IPS-15b (cell line): ENCODE results near the gene SMIM24.
"Not testable (repeated sequence)": the region's sequence is repeated elsewhere in the genome, so short reads cannot be mapped to it uniquely, and the experiment has no call there.

Source experiments
- H3K27me3 ChIP-seq: one replicate; pipeline ENCODE4 v1.6.1; 2013; ENCODE audit warnings: low read length; ENCODE audit not compliant: control insufficient read depth, insufficient read depth
- H3K36me3 ChIP-seq: one replicate; pipeline ENCODE4 v1.6.1; 2013; ENCODE audit warnings: low read length; ENCODE audit not compliant: control insufficient read depth, insufficient read depth
- H3K4me1 ChIP-seq: one replicate; pipeline ENCODE4 v1.6.1; 2013; ENCODE audit warnings: mild to moderate bottlenecking, low read length; ENCODE audit not compliant: control insufficient read depth, insufficient read depth
- H3K4me3 ChIP-seq: one replicate; pipeline ENCODE4 v1.5.1; 2013; ENCODE audit warnings: low read depth, low read length
- H3K9ac ChIP-seq: one replicate; pipeline ENCODE4 v1.6.1; 2013; ENCODE audit warnings: low read depth, mild to moderate bottlenecking, low read length
- H3K9me3 ChIP-seq: one replicate; pipeline ENCODE4 v1.6.1; 2013; ENCODE audit warnings: mild to moderate bottlenecking, low read length; ENCODE audit not compliant: control insufficient read depth, insufficient read depth

SMIM24 gene

DNA sequence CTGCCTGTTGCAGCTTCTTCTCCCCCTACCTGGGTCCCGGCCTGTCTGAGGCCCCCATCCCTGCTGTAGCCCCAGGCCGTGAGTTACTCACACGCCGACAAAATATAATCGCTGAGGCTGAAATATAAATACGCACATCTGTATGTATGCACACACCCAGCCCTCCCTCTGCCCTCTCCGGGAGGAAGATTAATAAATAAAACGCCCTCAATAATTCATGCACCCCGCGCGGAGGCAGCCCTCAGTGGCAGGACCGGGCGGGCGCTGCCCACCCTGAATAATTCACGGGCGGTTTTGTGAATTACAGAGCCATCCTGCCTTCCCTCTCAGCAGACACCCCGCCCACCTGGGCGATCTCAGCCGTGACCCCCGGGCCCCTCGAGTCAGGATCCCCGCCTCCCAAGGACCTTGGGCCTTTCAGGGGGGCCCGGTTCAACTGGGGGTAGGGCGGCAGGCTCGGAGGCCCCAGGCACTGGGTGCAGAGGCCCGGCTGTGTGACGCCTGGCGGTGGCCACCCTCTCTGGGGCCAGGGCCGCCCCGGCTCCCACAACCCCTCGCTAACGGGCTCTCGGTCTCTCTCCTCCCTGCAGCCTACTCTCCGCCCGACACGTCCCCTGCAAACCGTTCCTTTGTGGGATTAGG lies 24.2 kb downstream of the SMIM24 start:
- no peaks in the 10 kb centered on the region for H3K9me3 ChIP-seq
- peaks cover 30% of the 10 kb centered on the region for H3K27me3 ChIP-seq
- H3K4me1 ChIP-seq = no peaks in the 10 kb centered on the region
- no peak overlapping the region for H3K4me3 ChIP-seq
- H3K36me3 ChIP-seq = no peaks in the 10 kb centered on the region
- H3K9ac ChIP-seq = no peak overlapping the region

DNA sequence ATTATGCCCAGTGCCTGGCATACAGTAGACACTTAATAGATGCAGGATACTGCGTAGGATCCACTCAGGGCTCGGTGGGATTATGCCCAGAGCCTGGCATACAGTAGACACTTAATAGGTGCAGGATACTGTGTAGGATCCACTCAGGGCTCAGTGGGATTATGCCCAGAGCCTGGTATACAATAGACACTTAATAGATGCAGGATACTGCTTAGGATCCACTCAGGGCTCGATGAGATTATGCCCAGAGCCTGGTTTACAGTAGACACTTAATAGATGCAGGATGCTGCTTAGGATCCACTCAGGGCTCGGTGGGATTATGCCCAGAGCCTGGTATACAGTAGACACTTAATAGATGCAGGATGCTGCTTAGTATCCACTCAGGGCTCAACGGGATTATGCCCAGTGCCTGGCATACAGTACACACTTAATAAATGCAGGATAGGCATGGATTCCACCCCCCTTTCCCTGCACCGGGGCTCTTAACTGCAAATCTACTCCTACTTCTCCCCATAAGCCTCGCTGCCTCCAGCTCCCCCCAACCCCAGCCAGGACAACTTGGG lies 24.9 kb downstream of the SMIM24 start:
- Histone ChIP-seq H3K36me3 (no peaks in the 10 kb centered on the region), H3K4me3 (no peak overlapping the region), H3K9me3 (no peaks in the 10 kb centered on the region), H3K4me1 (no peaks in the 10 kb centered on the region), H3K9ac (no peak overlapping the region), H3K27me3 (peaks cover 25% of the 10 kb centered on the region)

DNA sequence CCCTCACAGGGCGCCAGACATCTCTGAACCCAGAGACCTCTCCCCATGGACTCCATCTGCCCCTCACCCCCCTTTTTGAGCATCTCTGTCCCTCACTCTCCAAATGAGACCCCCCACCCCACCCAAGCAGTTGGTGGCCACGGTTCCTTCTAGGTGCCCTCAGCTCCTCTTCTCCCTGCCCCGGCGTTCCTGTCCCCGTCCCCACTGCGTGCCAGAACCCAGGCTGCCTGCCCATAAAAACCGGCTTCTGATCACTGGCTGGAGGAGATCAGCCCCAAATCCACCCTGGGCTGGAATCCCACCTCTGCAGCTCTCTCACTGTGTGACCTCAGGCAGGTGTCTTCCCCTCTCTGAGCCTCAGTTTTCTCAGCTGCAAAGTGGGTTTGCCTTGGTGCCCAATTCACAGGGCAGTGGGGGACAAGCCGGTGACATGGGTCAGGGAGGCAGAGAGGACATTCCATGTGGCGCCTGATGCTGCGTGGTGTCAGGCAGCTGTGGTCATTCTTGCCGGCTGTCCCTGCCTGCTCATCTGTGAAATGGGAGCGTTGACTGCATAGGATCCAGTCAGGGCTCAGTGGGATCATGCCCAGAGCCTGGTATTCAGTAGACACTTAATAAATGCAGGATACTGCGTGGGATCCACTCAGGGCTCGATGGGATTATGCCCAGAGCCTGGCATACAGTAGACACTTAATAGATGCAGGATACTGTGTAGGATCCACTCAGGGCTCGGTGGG lies 25.5 kb downstream of the SMIM24 start:
- Histone ChIP-seq H3K4me3 (no peak overlapping the region), H3K27me3 (peaks cover 18% of the 10 kb centered on the region), H3K9ac (no peak overlapping the region), H3K9me3 (no peaks in the 10 kb centered on the region), H3K4me1 (no peaks in the 10 kb centered on the region), H3K36me3 (no peaks in the 10 kb centered on the region)

DNA sequence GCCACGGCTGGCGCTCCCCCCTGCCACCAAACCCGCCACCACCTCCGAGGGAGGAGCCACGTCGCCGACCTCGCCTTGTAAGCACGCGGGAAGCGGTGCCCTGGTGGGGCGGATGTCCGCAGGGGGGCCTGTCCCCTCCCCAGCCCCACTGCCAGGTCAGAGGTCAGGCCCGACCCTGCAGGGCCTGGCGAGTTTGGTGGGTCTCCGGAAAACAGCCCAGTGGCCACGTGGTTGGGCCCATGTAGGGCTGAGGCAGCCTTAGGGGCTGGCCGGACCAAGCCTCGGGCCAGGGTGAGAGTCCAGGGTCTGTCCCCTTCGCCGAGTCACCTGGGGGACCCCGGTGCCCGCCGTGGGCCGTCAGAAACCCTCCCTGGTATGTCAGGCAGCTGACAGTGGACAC lies 26.5 kb downstream of the SMIM24 start:
- Histone ChIP-seq H3K4me1 (no peaks in the 10 kb centered on the region), H3K27me3 (peaks cover 16% of the 10 kb centered on the region), H3K9ac (no peak overlapping the region), H3K36me3 (no peaks in the 10 kb centered on the region), H3K9me3 (no peaks in the 10 kb centered on the region), H3K4me3 (no peak overlapping the region)

DNA sequence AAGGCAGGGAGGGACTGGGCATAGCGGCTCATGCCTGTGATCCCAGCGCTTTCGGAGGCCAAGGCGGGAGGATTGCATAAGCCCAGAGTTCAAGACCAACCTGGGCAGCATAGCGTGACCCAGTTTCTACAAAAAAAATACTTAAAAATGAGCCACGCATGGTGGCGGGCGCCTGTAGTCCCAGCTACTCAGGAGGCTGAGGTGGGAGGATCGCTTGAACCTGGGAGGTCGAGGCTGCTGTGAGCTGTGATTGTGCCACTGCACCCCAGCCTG lies 27.4 kb downstream of the SMIM24 start:
- H3K36me3 ChIP-seq, H3K9ac ChIP-seq, H3K27me3 ChIP-seq, H3K4me1 ChIP-seq, H3K4me3 ChIP-seq, H3K9me3 ChIP-seq: not testable (repeated sequence)

DNA sequence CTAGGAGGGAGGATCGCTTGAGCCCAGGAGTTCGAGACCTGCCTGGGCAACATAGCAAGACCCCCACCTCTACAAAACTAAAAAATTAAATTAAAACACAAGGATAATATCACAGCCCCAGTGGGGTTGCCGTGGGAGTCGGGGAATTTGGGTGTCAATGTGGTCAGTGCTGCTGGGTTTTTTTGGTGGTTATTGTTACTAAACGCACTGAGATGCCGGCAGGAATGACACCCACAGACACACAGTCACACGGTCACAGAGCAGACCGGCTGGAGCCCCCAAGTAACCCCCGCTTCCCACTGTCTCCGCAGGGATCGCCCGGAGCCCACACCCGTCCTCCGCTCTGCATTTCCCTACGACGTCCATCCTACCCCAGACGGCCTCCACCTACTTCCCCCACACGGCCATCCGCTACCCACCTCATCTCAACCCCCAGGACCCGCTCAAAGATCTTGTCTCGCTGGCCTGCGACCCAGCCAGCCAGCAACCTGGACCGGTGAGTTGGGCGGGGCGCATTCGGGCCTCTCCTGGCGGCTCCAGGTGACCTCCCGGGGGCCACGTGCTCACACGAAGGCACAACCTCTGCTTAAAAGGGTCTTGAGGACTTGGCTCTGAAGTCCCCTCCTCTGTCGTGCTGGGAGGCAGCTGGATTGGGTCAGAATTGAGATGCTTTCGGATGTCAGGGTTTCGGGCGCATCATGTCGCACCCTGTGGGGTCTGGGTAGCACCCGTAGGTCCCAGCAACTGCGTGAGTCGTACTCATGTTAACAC lies 28.0 kb downstream of the SMIM24 start:
- Histone ChIP-seq H3K9me3 (no peaks in the 10 kb centered on the region), H3K4me1 (no peaks in the 10 kb centered on the region), H3K36me3 (no peaks in the 10 kb centered on the region), H3K9ac (no peak overlapping the region), H3K27me3 (peaks cover 2% of the 10 kb centered on the region), H3K4me3 (no peak overlapping the region)

DNA sequence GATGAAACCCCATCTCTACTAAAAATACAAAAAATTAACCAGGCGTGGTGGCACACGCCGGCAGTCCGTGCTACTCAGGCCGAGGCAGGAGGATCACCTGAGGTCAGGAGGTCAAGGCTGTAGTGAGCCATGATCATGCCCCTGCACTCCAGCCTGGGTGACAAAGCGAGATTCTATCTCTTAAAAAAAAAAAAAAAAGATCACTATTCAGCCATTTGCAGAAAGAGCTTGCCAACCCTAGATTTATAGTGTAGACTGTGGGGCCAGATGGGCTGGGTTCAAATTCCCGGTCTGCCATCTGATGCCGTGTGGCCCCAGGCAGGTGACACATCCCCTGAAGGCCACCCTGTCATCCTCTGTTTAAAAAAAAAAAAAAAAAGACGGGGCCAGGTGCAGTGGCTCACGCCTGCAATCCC lies 28.9 kb downstream of the SMIM24 start:
- no peaks in the 10 kb centered on the region for H3K36me3 ChIP-seq
- no peaks in the 10 kb centered on the region for H3K27me3 ChIP-seq
- H3K4me3 ChIP-seq = no peak overlapping the region
- no peaks in the 10 kb centered on the region for H3K4me1 ChIP-seq
- no peaks in the 10 kb centered on the region for H3K9me3 ChIP-seq
- H3K9ac ChIP-seq = no peak overlapping the region

DNA sequence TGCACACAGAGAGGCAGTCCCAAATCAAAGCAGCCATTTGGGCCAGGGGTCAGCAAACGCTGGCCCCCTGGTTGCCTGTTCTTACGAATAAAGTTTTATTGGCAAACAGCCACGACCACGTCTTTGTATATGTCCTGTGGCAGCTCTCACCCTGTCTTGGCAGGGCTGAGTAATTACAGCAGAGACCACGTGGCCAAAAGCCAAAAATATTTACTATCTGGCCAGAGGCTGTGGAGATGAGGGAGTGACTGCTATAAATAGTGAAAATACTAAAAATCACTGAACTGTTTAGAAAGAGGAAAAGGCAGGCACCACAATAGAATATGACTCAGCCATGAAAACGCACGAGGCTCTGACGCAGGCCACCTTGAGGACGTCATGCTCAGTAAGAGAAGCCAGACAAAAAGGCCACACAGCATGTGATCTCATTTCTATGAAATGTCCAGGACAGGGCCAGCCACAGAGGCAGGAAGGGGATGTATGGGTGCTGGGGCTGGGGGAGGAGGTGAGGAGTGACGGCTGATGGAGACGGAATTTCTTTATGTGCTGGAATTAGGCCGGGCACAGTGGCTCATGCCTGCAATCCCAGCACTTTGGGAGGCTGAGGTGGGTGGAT lies 29.4 kb downstream of the SMIM24 start:
- H3K4me3 ChIP-seq = no peak overlapping the region
- H3K4me1 ChIP-seq = no peaks in the 10 kb centered on the region
- H3K9me3 ChIP-seq = no peaks in the 10 kb centered on the region
- H3K27me3 ChIP-seq = no peaks in the 10 kb centered on the region
- no peak overlapping the region for H3K9ac ChIP-seq
- no peaks in the 10 kb centered on the region for H3K36me3 ChIP-seq

DNA sequence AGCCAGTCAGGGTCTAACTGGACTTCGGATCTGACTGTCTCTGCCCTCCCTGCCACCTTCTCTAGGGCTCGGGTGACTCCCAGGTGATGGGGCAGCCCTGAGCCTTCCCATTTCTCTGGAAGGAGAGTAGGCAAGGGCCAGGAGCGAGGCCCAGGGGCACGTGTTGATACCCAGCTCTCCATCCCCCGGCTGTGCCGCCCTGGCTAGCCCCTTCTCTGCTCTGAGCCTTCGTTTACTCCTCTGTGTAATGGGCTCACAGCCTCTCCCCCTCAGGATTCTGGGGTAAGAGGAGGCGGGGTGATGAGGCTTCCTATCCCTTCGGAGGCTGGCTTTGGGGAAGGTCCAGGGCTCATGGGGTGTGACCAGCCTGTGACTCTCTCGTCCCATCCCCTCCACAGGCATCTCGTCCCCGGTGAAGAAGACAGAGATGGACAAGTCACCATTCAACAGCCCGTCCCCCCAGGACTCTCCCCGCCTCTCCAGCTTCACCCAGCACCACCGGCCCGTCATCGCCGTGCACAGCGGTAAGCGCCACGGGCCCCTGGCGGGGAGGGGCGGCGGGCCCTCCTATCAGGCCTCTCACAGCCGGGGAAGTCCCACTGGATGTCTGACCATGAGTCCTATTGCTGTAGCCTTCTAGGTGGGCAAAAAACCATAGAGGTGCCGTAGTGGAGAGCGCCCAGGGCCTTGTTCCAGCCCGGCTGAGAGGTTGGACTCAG lies 31.6 kb downstream of the SMIM24 start:
- Histone ChIP-seq H3K27me3 (no peaks in the 10 kb centered on the region), H3K9ac (no peak overlapping the region), H3K4me1 (peaks cover 4% of the 10 kb centered on the region), H3K4me3 (no peak overlapping the region), H3K36me3 (no peaks in the 10 kb centered on the region), H3K9me3 (no peaks in the 10 kb centered on the region)

DNA sequence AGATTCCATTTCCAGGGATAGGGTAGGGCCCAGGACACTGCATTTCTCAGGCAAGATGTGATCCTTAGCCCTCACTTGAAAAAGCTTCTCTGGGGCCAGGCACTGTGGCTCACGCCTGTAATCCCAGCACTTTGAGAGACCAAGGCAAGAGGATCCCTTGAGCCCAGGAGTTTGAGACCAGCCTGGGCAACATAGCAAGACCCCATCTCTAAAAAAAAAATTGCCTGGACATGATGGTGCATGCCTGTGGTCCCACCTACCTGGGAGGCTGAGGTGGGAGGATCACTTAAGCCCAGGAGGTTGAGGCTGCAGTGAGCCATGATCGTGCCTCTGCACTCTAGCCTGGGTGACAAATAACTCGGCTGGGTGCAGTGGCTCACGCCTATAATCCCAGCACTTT lies 33.7 kb downstream of the SMIM24 start:
- not testable (repeated sequence) for H3K27me3 ChIP-seq, H3K9me3 ChIP-seq, H3K36me3 ChIP-seq, H3K4me3 ChIP-seq, H3K4me1 ChIP-seq, H3K9ac ChIP-seq

DNA sequence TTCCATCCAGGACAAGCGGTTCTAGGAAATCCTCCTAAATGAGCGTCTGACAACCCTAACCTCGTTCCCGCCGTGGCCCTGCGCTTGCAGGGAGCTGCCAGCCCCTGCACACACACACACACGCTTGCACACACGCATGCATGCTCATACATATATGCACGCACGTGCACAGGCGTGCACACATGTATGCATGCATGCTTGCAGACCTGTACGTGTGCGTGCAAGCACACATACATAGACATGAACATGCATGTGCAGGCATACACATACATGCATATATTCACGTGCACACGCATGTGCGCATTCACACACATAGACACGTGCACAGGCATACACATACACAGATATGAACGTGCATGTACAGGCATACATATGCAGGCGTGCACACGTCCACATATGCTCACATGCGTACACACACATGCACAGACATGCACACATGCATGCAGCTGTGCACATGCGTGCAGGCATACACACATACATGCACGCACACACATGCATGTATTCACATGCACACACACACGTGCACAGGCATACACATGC lies 35.6 kb downstream of the SMIM24 start:
- H3K9me3 ChIP-seq = no peaks in the 10 kb centered on the region
- peak overlapping the region; percentile 45 for H3K4me3 ChIP-seq
- H3K36me3 ChIP-seq = no peaks in the 10 kb centered on the region
- H3K27me3 ChIP-seq = no peaks in the 10 kb centered on the region
- peaks cover 4% of the 10 kb centered on the region for H3K4me1 ChIP-seq
- H3K9ac ChIP-seq = no peak overlapping the region
